ENCODE data around the gene TRMT1.

Gene TRMT1

GRCh38 chr19:13085666-13086065 lies 30.9 kb downstream of the TRMT1 start:
- H3K4me3 ChIP-seq (replicated peaks; ENCODE audit: low read depth, low read length), result no peak overlapping the region
- no peak for DNase-seq (ENCODE audit: extremely low read depth, insufficient read length)
- no peaks in the 10 kb centered on the region for H3K36me3 ChIP-seq (ENCODE audit: control insufficient read depth, insufficient read depth, low read length)
- no peak for TF ChIP-seq CTCF (IDR thresholded peaks at IDR 0.05; ENCODE audit: insufficient read depth, low read length, poor library complexity, severe bottlenecking)
- H3K27me3 ChIP-seq (replicated peaks; ENCODE audit: control insufficient read depth, insufficient read depth, low read length), result 0 out of 2 replicates have a peak, but pooled peaks cover 3% of the 10 kb centered on the region

GRCh38 chr19:13083627-13084026 lies 32.9 kb downstream of the TRMT1 start:
- peaks cover 3% of the 10 kb centered on the region; the same call in 1 of the 2 replicates for H3K27me3 ChIP-seq (replicated peaks; ENCODE audit: control insufficient read depth, insufficient read depth, low read length)
- DNase-seq (ENCODE audit: extremely low read depth, insufficient read length), result no peak
- no peaks in the 10 kb centered on the region for H3K36me3 ChIP-seq (ENCODE audit: control insufficient read depth, insufficient read depth, low read length)
- no peak overlapping the region for H3K4me3 ChIP-seq (replicated peaks; ENCODE audit: low read depth, low read length)
- no peak for TF ChIP-seq CTCF (IDR thresholded peaks at IDR 0.05; ENCODE audit: insufficient read depth, low read length, poor library complexity, severe bottlenecking)

GRCh38 chr19:13083008-13083404 lies 33.5 kb downstream of the TRMT1 start:
- peaks cover 3% of the 10 kb centered on the region; the same call in 1 of the 2 replicates for H3K27me3 ChIP-seq (replicated peaks; ENCODE audit: control insufficient read depth, insufficient read depth, low read length)

GRCh38 chr19:13082192-13083007 lies 34.1 kb downstream of the TRMT1 start:
- no peak overlapping the region for H3K4me3 ChIP-seq (replicated peaks; ENCODE audit: low read depth, low read length)
- peak; percentile 26 for TF ChIP-seq CTCF (IDR thresholded peaks at IDR 0.05; ENCODE audit: insufficient read depth, low read length, poor library complexity, severe bottlenecking)
- peaks cover 3% of the 10 kb centered on the region; the same call in 1 of the 2 replicates for H3K27me3 ChIP-seq (replicated peaks; ENCODE audit: control insufficient read depth, insufficient read depth, low read length)
- H3K36me3 ChIP-seq (ENCODE audit: control insufficient read depth, insufficient read depth, low read length), result no peaks in the 10 kb centered on the region
- no peak for DNase-seq (ENCODE audit: extremely low read depth, insufficient read length)

More at GRCh38 chr19:13083008-13083404, 33.5 kb downstream of the TRMT1 start:
- Histone ChIP-seq H3K36me3 (ENCODE audit: control insufficient read depth, insufficient read depth, low read length) (no peaks in the 10 kb centered on the region), H3K4me3 (replicated peaks; ENCODE audit: low read depth, low read length) (no peak overlapping the region)
- no peak for DNase-seq (ENCODE audit: extremely low read depth, insufficient read length)
- TF ChIP-seq CTCF (IDR thresholded peaks at IDR 0.05; ENCODE audit: insufficient read depth, low read length, poor library complexity, severe bottlenecking), result no peak

- TF ChIP-seq CTCF (IDR thresholded peaks at IDR 0.05; ENCODE audit: insufficient read depth, low read length, poor library complexity, severe bottlenecking), result no peak
Observed at GRCh38 chr19:13079542-13079986, 37.0 kb downstream of the TRMT1 start.

More at GRCh38 chr19:13079542-13079986, 37.0 kb downstream of the TRMT1 start:
- Histone ChIP-seq H3K36me3 (ENCODE audit: control insufficient read depth, insufficient read depth, low read length) (no peaks in the 10 kb centered on the region), H3K27me3 (replicated peaks; ENCODE audit: control insufficient read depth, insufficient read depth, low read length) (peaks cover 3% of the 10 kb centered on the region; the same call in 1 of the 2 replicates), H3K4me3 (replicated peaks; ENCODE audit: low read depth, low read length) (no peak overlapping the region)
- DNase-seq (ENCODE audit: extremely low read depth, insufficient read length), result no peak
